Uterus (tissue), 4 donors: ENCODE measurements around the gene KCNE5. TPM values are rescaled to one million over a fixed set of nuclear protein-coding genes. Genes with fewer than 3 reads are reported as not detected.
"Not testable (repeated sequence)": the region's sequence is repeated elsewhere in the genome, so short reads cannot be mapped to it uniquely, and the experiment has no call there.

Experiments
- DNase-seq, 2 donors: peaks; one replicate each; pipeline ENCODE4 v3.0.0-alpha.2; 2019 to 2020
- H3K27ac ChIP-seq, 2 donors: fragments of 200-600 bp; sonication (generic); 1 replicate in 1 of 2; 2 replicates in 1 of 2; pipeline ENCODE4 v1.5.1; 2016 to 2018
- H3K27me3 ChIP-seq, 2 donors: fragments of 200-600 bp; sonication (generic); one replicate each; pipeline ENCODE4 v1.5.1; 2018 to 2019; ENCODE audit warnings: control low read depth in 1 of 2
- H3K36me3 ChIP-seq, 2 donors: fragments of 200-600 bp; sonication (generic); one replicate each; pipeline ENCODE4 v1.5.1; 2019; ENCODE audit warnings: control low read depth in 1 of 2
- H3K4me1 ChIP-seq, 2 donors: fragments of 200-600 bp; sonication (generic); one replicate each; pipeline ENCODE4 v1.5.1; 2018 to 2019; ENCODE audit warnings: control low read depth in 1 of 2
- H3K4me3 ChIP-seq, 2 donors: fragments of 200-600 bp; sonication (generic); 1 replicate in 1 of 2; 2 replicates in 1 of 2; pipeline ENCODE4 v1.5.1; 2018 to 2019; ENCODE audit warnings: mild to moderate bottlenecking in 1 of 2
- H3K9me3 ChIP-seq, 2 donors: fragments of 200-600 bp; sonication (generic); one replicate each; pipeline ENCODE4 v1.5.1; 2019; ENCODE audit warnings: control low read depth in 1 of 2
- POLR2A ChIP-seq, 2 donors: fragments of 450-650 bp; IDR thresholded peaks; one replicate each; pipeline ENCODE4 v1.6.1; 2016; ENCODE audit warnings: antibody characterized with exemption in 2 of 2, mild to moderate bottlenecking in 1 of 2, moderate library complexity in 1 of 2
- intact Hi-C: fragments of 100-400 bp; cut with DNase I; formaldehyde crosslinking; loops from one replicate; pipeline ENCODE4 v1.15.1; 2023; ENCODE audit warnings: low total_unique reads
- total RNA-seq, 4 donors: library from RNA; depleted of rRNA in 3 of 4; stranded (reverse); fragments of >200 nt in 3 of 4; gene quantifications; one replicate each; pipeline versions ENCODE4 v1.1.0 to v1.2.4, GENCODE V29; 2014 to 2023
- TF ChIP-seq, protein P1 (sequence below), 4 experiments: fragments of 200-600 bp in 2 of 4; fragments of 450-650 bp in 2 of 4; sonication (generic) in 2 of 4; IDR thresholded peaks; one replicate each; pipeline ENCODE4 v1.5.1; 2016 to 2019; ENCODE audit warnings: antibody characterized with exemption in 4 of 4, mild to moderate bottlenecking in 2 of 4, moderate library complexity in 1 of 4
- donor health status: DM: yes; HTN: yes; CAD: no.

The KCNE5 gene, protein sequence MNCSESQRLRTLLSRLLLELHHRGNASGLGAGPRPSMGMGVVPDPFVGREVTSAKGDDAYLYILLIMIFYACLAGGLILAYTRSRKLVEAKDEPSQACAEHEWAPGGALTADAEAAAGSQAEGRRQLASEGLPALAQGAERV
- under 1 TPM in 1 of 4 donors, not detected in 3; 0.62 TPM for total RNA-seq

DNA sequence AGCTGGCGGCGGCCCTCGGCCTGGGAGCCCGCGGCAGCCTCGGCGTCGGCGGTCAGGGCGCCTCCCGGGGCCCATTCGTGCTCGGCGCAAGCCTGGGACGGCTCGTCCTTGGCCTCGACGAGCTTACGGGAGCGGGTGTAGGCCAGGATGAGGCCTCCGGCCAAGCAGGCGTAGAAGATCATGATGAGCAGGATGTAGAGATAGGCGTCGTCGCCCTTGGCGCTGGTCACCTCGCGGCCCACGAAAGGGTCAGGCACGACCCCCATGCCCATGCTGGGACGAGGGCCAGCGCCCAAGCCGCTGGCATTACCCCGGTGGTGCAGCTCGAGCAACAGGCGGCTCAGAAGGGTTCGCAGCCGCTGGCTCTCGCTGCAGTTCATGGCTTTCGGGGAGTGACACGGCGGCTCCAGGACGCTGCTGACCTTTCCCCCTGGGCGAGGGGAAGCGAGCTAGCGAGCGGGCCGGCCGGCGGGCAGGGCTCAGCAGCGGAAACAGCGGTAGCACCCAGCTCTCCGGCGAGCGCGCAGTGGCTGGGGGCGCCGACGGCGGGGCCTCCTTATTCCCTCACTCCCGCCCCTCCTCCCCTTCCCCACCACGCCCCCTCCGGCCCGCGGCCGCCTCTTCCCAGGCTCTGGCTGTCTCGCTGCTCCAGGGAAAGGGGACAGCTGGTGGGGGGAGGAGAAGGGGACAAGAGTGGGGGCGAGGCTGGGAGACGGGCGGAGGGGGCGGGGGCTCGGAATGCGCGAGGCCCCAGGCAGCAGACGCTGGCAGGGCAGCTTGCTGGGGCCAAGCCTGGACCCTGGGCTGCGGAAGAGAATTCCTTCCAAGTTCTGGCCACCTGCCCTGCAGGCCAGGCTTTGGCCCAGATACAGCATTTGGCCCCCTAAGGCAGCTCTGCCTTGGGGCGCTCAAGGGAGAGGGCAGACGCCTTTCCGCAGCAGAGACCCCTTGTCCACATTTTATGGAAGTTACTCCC is at the start of gene KCNE5:
Gene KCNE5 (minus strand): TSS at position 532 of the 976 bp plus-strand sequence. CDS start 152 bp downstream, at position 380.
- no peak within 1 kb of the TSS for H3K27ac ChIP-seq
- H3K4me1 ChIP-seq, result no peaks in the 10 kb centered on the region
- intact Hi-C loops, result no loop called here
- no peaks in the 10 kb centered on the region for H3K36me3 ChIP-seq
- peak within 1 kb of the TSS in 1 of 2 donors; percentile 19 for H3K4me3 ChIP-seq
- no peaks in the 10 kb centered on the region for H3K9me3 ChIP-seq
- TF ChIP-seq POLR2A (IDR thresholded peaks at IDR 0.05), result no peak
- TF ChIP-seq, protein P1, sequence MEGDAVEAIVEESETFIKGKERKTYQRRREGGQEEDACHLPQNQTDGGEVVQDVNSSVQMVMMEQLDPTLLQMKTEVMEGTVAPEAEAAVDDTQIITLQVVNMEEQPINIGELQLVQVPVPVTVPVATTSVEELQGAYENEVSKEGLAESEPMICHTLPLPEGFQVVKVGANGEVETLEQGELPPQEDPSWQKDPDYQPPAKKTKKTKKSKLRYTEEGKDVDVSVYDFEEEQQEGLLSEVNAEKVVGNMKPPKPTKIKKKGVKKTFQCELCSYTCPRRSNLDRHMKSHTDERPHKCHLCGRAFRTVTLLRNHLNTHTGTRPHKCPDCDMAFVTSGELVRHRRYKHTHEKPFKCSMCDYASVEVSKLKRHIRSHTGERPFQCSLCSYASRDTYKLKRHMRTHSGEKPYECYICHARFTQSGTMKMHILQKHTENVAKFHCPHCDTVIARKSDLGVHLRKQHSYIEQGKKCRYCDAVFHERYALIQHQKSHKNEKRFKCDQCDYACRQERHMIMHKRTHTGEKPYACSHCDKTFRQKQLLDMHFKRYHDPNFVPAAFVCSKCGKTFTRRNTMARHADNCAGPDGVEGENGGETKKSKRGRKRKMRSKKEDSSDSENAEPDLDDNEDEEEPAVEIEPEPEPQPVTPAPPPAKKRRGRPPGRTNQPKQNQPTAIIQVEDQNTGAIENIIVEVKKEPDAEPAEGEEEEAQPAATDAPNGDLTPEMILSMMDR (IDR thresholded peaks at IDR 0.05), result no peak
- H3K27me3 ChIP-seq, result no peaks in the 10 kb centered on the region
- DNase-seq, result no peak

GRCh38 chrX:109672239-109672638 is 47.3 kb upstream of the KCNE5 start:
- no peaks in the 10 kb centered on the region for H3K9me3 ChIP-seq
- no peak for DNase-seq
- no peaks in the 10 kb centered on the region for H3K36me3 ChIP-seq
- H3K4me1 ChIP-seq, result no peaks in the 10 kb centered on the region
- H3K27me3 ChIP-seq, result no peaks in the 10 kb centered on the region
- no peak for TF ChIP-seq POLR2A (IDR thresholded peaks at IDR 0.05)
- TF ChIP-seq, protein P1 (IDR thresholded peaks at IDR 0.05), result no peak
- H3K4me3 ChIP-seq, result no peak overlapping the region
- intact Hi-C loops, result no loop called here
- no peak overlapping the region for H3K27ac ChIP-seq

DNA sequence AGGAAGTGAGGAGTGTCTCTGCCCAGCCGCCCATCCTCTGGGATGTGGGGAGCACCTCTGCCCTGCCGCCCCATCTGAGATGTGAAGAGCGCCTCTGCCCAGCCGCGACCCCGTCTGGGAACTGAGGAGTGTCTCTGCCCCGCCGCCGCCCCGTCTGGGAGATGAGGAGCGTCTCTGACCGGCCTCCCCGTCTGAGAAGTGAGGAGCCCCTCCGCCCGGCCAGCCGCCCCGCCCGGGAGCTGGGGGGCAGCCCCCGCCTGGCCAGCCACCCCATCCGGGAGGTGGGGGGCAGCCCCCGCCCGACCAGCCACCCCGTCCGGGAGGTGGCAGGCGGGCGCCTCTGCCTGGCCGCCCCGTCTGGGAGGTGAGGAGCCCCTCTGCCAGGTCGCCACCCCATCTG is 46.2 kb upstream of the KCNE5 start:
- H3K4me1 ChIP-seq, DNase-seq, intact Hi-C loops: not testable (repeated sequence)

GRCh38 chrX:109667986-109668385 is 43.0 kb upstream of the KCNE5 start:
- no peak overlapping the region for H3K4me3 ChIP-seq
- no peak for DNase-seq
- no peaks in the 10 kb centered on the region for H3K27me3 ChIP-seq
- no peaks in the 10 kb centered on the region for H3K36me3 ChIP-seq
- H3K27ac ChIP-seq, result no peak overlapping the region
- H3K9me3 ChIP-seq, result no peaks in the 10 kb centered on the region
- intact Hi-C loops, result no loop called here
- no peaks in the 10 kb centered on the region for H3K4me1 ChIP-seq
- TF ChIP-seq, protein P1 (IDR thresholded peaks at IDR 0.05), result no peak
- TF ChIP-seq POLR2A (IDR thresholded peaks at IDR 0.05), result no peak

More for the DNA sequence above, 46.2 kb upstream of the KCNE5 start:
- not testable (repeated sequence) for H3K9me3 ChIP-seq, H3K27ac ChIP-seq, H3K4me3 ChIP-seq, H3K27me3 ChIP-seq, H3K36me3 ChIP-seq

GRCh38 chrX:109660435-109661143 is 35.6 kb upstream of the KCNE5 start:
- TF ChIP-seq, protein P1 (IDR thresholded peaks at IDR 0.05), result no peak
- no peak for TF ChIP-seq POLR2A (IDR thresholded peaks at IDR 0.05)
- intact Hi-C loops, result no loop called here
- H3K9me3 ChIP-seq, result no peaks in the 10 kb centered on the region
- no peak overlapping the region for H3K27ac ChIP-seq
- no peaks in the 10 kb centered on the region for H3K36me3 ChIP-seq
- no peak overlapping the region for H3K4me3 ChIP-seq
- H3K4me1 ChIP-seq, result no peaks in the 10 kb centered on the region
- H3K27me3 ChIP-seq, result no peaks in the 10 kb centered on the region
- DNase-seq, result no peak
